SKM-1 (cell line): ENCODE results near the gene ACYP1.

ENCODE experiments used
- DNase-seq: peaks from one replicate; lab custom pipeline; 2025; ENCODE audit not compliant: unreplicated experiment; lab: John Stamatoyannopoulos, UW

Gene ACYP1

GRCh38 chr14:75040959-75041358 lies 22.9 kb downstream of the ACYP1 start:
- no peak for DNase-seq

GRCh38 chr14:75040507-75040906 lies 23.3 kb downstream of the ACYP1 start:
- no peak for DNase-seq

- DNase-seq = no peak
These were observed 30.9 kb downstream of the ACYP1 start for GRCh38 chr14:75032939-75033338.

GRCh38 chr14:75030147-75030546 lies 33.7 kb downstream of the ACYP1 start:
- no peak for DNase-seq

GRCh38 chr14:75025876-75026275 lies 37.9 kb downstream of the ACYP1 start:
- no peak for DNase-seq

- DNase-seq = no peak
These were observed 38.7 kb downstream of the ACYP1 start for GRCh38 chr14:75025082-75025481.

- DNase-seq = no peak
These were observed 40.7 kb downstream of the ACYP1 start for GRCh38 chr14:75023108-75023507.

GRCh38 chr14:75022655-75023054 lies 41.2 kb downstream of the ACYP1 start:
- no peak for DNase-seq

- DNase-seq = no peak
These were observed 45.1 kb downstream of the ACYP1 start for GRCh38 chr14:75018694-75019093.

GRCh38 chr14:75016815-75017214 lies 47.0 kb downstream of the ACYP1 start:
- no peak for DNase-seq

GRCh38 chr14:75015496-75015895 lies 48.3 kb downstream of the ACYP1 start:
- DNase-seq = no peak

GRCh38 chr14:75013290-75013689 lies 50.5 kb downstream of the ACYP1 start:
- DNase-seq = no peak

GRCh38 chr14:75011356-75011994 lies 52.3 kb downstream of the ACYP1 start:
- no peak for DNase-seq

- no peak for DNase-seq
These were observed 53.2 kb downstream of the ACYP1 start for GRCh38 chr14:75010472-75011093.

- DNase-seq = no peak
These were observed 54.6 kb downstream of the ACYP1 start for GRCh38 chr14:75009176-75009575.

- no peak for DNase-seq
These were observed 58.5 kb downstream of the ACYP1 start for GRCh38 chr14:75005357-75005756.

GRCh38 chr14:75003250-75004027 lies 60.4 kb downstream of the ACYP1 start:
- DNase-seq = no peak
